HepG2 (cell line): ENCODE results near the gene C9. TPM values are rescaled to one million over a fixed set of nuclear protein-coding genes. Genes with fewer than 3 reads are reported as not detected.

Experiments
- ATAC-seq: fragments of 200-7000 bp; cut with Tn5 transposase; 3 replicates; pipeline ENCODE4 v1.9.1; 2020; ENCODE audit warnings: mild to moderate bottlenecking, moderate library complexity
- BruUV-seq: library from RNA; stranded (reverse); fragments of 400-500 nt; replicated peaks from 2 replicates; lab custom pipeline; 2021; lab: Mats Ljungman, UMichigan
- CTCF ChIA-PET: fragments of 300-600 bp; formaldehyde crosslinking; extraction: SDS; loops from one replicate; lab custom pipeline; 2021; ENCODE audit warnings: low total read pairs, inconsistent platforms, low intra/inter-chr PET ratio; lab: Yijun Ruan, JAX
- POLR2A ChIA-PET: fragments of 350-600 bp; sonication (Branson Sonifier 250); formaldehyde crosslinking; loops from one replicate; lab custom pipeline; 2020; ENCODE audit warnings: antibody characterized with exemption, inconsistent platforms; lab: Yijun Ruan, JAX
- DNase-seq: peaks from one replicate; pipeline ENCODE4 v3.0.0-alpha.2; 2015; ENCODE audit warnings: low spot score
- FAIRE-seq: peaks from 3 replicates; lab custom pipeline; 2011; peaks lifted over from hg19 to GRCh38; lab: Jason Lieb, UNC
- H2AFZ ChIP-seq: one replicate; pipeline ENCODE4 v1.6.1; 2011; ENCODE audit warnings: low read length, inconsistent platforms
- H3K27ac ChIP-seq: fragments of 300-600 bp; 3 replicates; pipeline ENCODE4 v1.8.0; 2011; ENCODE audit warnings: mixed run types, mild to moderate bottlenecking, mixed read lengths, low read length, inconsistent platforms; ENCODE audit not compliant: insufficient read depth; ENCODE audit errors: extremely low read length
- H3K27me3 ChIP-seq, 2 experiments: fragments of 200-600 bp in 1 of 2; 2 replicates in 1 of 2; 3 replicates in 1 of 2; pipeline versions ENCODE4 v1.6.0 to v1.8.0; 2011; ENCODE audit warnings: low read length in 2 of 2, mild to moderate bottlenecking in 2 of 2, moderate library complexity in 2 of 2, inconsistent platforms in 1 of 2; ENCODE audit not compliant: insufficient read depth in 2 of 2, control insufficient read depth in 1 of 2
- H3K36me3 ChIP-seq, 2 experiments: fragments of 200-600 bp in 1 of 2; replicated peaks in 1 of 2; 2 replicates in 1 of 2; 3 replicates in 1 of 2; pipeline versions ENCODE4 v1.5.1 to v1.8.0; 2011; ENCODE audit warnings: low read length in 2 of 2, inconsistent platforms in 1 of 2; ENCODE audit not compliant: insufficient read depth in 2 of 2, control insufficient read depth in 1 of 2
- H3K4me1 ChIP-seq: 2 replicates; pipeline ENCODE4 v1.5.1; 2012; ENCODE audit warnings: low read length, inconsistent platforms; ENCODE audit not compliant: insufficient read depth
- H3K4me2 ChIP-seq: 2 replicates; pipeline ENCODE4 v1.6.0; 2011; ENCODE audit warnings: low read depth, low read length, inconsistent platforms
- H3K4me3 ChIP-seq, 3 experiments: fragments of 200-600 bp in 1 of 3; sonication (generic), shearing (Covaris generic) in 1 of 3; replicated peaks in 1 of 3; 2 replicates each; pipeline ENCODE4 v1.5.1; 2011 to 2016; ENCODE audit warnings: low read length in 3 of 3, inconsistent platforms in 2 of 3, low read depth in 2 of 3, mild to moderate bottlenecking in 2 of 3, control low read depth in 1 of 3, mixed read lengths in 1 of 3; ENCODE audit not compliant: insufficient read depth in 1 of 3
- H3K79me2 ChIP-seq: one replicate; pipeline ENCODE4 v1.6.1; 2011; ENCODE audit warnings: low read length, inconsistent platforms; ENCODE audit not compliant: insufficient read depth
- H3K9ac ChIP-seq: 2 replicates; pipeline ENCODE4 v1.6.0; 2011; ENCODE audit warnings: mild to moderate bottlenecking, low read depth, low read length, inconsistent platforms; ENCODE audit not compliant: insufficient read depth
- H3K9me3 ChIP-seq: 2 replicates; pipeline ENCODE4 v1.5.1; 2012; ENCODE audit warnings: mild to moderate bottlenecking, low read length
- H4K20me1 ChIP-seq: 2 replicates; pipeline ENCODE4 v1.6.0; 2011; ENCODE audit warnings: inconsistent platforms, mild to moderate bottlenecking, low read length, moderate library complexity; ENCODE audit not compliant: insufficient read depth
- ARID3A ChIP-seq: IDR thresholded peaks from 2 replicates; pipeline ENCODE4 v1.6.1; 2012; ENCODE audit warnings: low read depth, low read length, improper control_type of control experiment
- CBX2 ChIP-seq, 2 experiments: fragments of 200-600 bp in 1 of 2; sonication (generic); formaldehyde crosslinking in 1 of 2; IDR thresholded peaks; 2 replicates each; pipeline versions ENCODE4 v1.7.0 to v1.8.1; 2018 to 2022; ENCODE audit warnings: low read depth in 2 of 2, low read length in 1 of 2, mild to moderate bottlenecking in 1 of 2, missing genetic modification reagents in 1 of 2
- EED ChIP-seq: sonication (generic); formaldehyde crosslinking; IDR thresholded peaks from 2 replicates; pipeline ENCODE4 v1.5.0; 2020; ENCODE audit warnings: mild to moderate bottlenecking, missing genetic modification reagents
- LCORL ChIP-seq, 2 experiments: fragments of 450-650 bp in 1 of 2; sonication (generic) in 1 of 2; formaldehyde crosslinking in 1 of 2; IDR thresholded peaks; 2 replicates each; pipeline versions ENCODE4 v1.5.0 to v1.6.1; 2017 to 2020; ENCODE audit warnings: antibody characterized with exemption in 1 of 2, missing genetic modification reagents in 1 of 2
- PHB2 ChIP-seq: fragments of 450-650 bp; IDR thresholded peaks from 2 replicates; pipeline ENCODE4 v1.6.1; 2018; ENCODE audit not compliant: partially characterized antibody
- PITX1 ChIP-seq: sonication (generic); formaldehyde crosslinking; IDR thresholded peaks from 2 replicates; pipeline ENCODE4 v1.5.1; 2020; ENCODE audit warnings: mild to moderate bottlenecking, missing genetic modification reagents
- SIX4 ChIP-seq: sonication (generic); formaldehyde crosslinking; IDR thresholded peaks from 2 replicates; pipeline ENCODE4 v1.4.0; 2020; ENCODE audit warnings: missing genetic modification reagents
- SPEN ChIP-seq: sonication (generic); formaldehyde crosslinking; IDR thresholded peaks from 2 replicates; pipeline ENCODE4 v1.5.1; 2020; ENCODE audit warnings: low read depth, mild to moderate bottlenecking, missing genetic modification reagents
- TAF1 ChIP-seq: sonication (generic); formaldehyde crosslinking; IDR thresholded peaks from 2 replicates; pipeline ENCODE4 v1.4.0; 2020; ENCODE audit warnings: missing genetic modification reagents
- ZNF101 ChIP-seq: sonication (generic); formaldehyde crosslinking; IDR thresholded peaks from 2 replicates; pipeline ENCODE4 v1.4.0; 2020; ENCODE audit warnings: mild to moderate bottlenecking, low read depth, missing genetic modification reagents, borderline replicate concordance
- ZNF775 ChIP-seq: sonication (generic); formaldehyde crosslinking; IDR thresholded peaks from 2 replicates; pipeline ENCODE4 v1.4.0; 2020; ENCODE audit warnings: missing genetic modification reagents, mild to moderate bottlenecking, moderate library complexity, borderline replicate concordance
- ZSCAN22 ChIP-seq: sonication (generic); formaldehyde crosslinking; IDR thresholded peaks from 2 replicates; pipeline ENCODE4 v1.4.0; 2020; ENCODE audit warnings: mild to moderate bottlenecking, missing genetic modification reagents
- WGBS: methylation state at CpG from one replicate; pipeline ENCODE4 v1.1.6; 2017; ENCODE audit warnings: low lambda C conversion rate; 5-methylcytosine and 5-hydroxymethylcytosine counted together
- in situ Hi-C: cut with HindIII; loops from 2 replicates; pipeline ENCODE4 v1.10.0; 2017; ENCODE audit warnings: low pct_unique_long_range_greater_than_20kb; ENCODE audit not compliant: extremely low pct_ligation_motif_present
- intact Hi-C: fragments of 100-400 bp; cut with micrococcal nuclease; formaldehyde crosslinking; loops from one replicate; pipeline ENCODE4 v1.10.0; 2022; ENCODE audit not compliant: unreplicated experiment
- polyA plus RNA-seq, 8 experiments: library from polyadenylated mRNA; depleted of rRNA in 3 of 8; stranded (reverse) in 7 of 8; unstranded in 1 of 8; fragments of >200 nt; fragmentation: Illumina TruSeq in 4 of 8; extraction: Trizol in 4 of 8; gene quantifications; 2 replicates each; pipeline versions ENCODE4 v1.2.1 to v1.2.3, GENCODE V29; 2011 to 2016; ENCODE audit warnings: low read depth in 4 of 8, missing spikeins in 1 of 8, mixed read lengths in 1 of 8; ENCODE audit not compliant: insufficient read depth in 1 of 8
- total RNA-seq, 5 experiments: library from RNA; depleted of rRNA; stranded (reverse); fragments of >200 nt; fragmentation: Illumina TruSeq; extraction: Trizol; gene quantifications; 2 replicates each; pipeline ENCODE4 v1.2.3, GENCODE V29; 2016; ENCODE audit warnings: low read depth in 1 of 5
- TF ChIP-seq, protein P1 (sequence below): sonication (generic); formaldehyde crosslinking; IDR thresholded peaks from 2 replicates; pipeline ENCODE4 v1.9.0; 2022; ENCODE audit warnings: missing genetic modification reagents, mild to moderate bottlenecking, borderline replicate concordance
- TF ChIP-seq, protein P2 (sequence below): sonication (generic); formaldehyde crosslinking; IDR thresholded peaks from 2 replicates; pipeline ENCODE4 v1.4.0; 2020; ENCODE audit warnings: missing genetic modification reagents, borderline replicate concordance

C9 gene
- total and polyA plus RNA-seq, 2 of the 13 experiments (the other 11 are each of a cell fraction or from before 2014, with no cell fraction given), result not detected

DNA sequence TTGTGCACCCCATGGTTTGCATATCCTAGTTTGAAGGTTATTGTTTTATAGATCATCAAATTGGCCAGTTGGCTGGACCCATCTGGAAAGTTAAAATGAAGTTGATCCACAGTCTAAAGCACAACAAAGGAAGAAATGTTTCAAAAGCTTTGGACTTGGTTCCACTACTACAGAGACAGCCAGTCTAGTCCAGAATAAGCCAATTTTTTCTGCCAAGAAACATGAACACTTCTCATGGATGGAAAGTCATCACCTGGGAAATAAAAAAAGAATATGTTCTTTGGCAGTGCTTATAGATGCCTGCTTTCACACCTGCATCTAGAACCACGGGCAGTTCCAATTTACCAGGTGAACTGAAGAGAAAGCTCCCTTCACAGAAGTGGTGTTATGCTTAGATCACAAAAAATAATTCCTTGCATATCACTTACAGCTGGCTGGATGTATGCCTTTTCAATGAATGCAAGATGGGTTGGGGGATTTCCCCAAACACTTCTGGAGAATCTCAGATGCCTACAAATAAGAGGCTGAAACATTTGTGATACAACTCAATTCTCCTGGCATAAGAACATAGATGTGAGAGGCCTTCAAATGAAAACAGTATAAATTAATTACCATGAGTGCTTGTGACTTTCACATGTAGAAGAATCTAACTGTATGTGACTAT lies 26.9 kb downstream of the C9 start:
- Histone ChIP-seq H2AFZ (no peak overlapping the region), H4K20me1 (no peaks in the 10 kb centered on the region), H3K9ac (no peak overlapping the region), H3K9me3 (no peaks in the 10 kb centered on the region), H3K79me2 (no peaks in the 10 kb centered on the region), H3K4me2 (no peak overlapping the region), H3K27ac (no peak overlapping the region), H3K4me3 (no peak overlapping the region), H3K36me3 (no peaks in the 10 kb centered on the region), H3K27me3 (no peaks in the 10 kb centered on the region), H3K4me1 (no peaks in the 10 kb centered on the region)
- no peak for DNase-seq
- WGBS, result 0% methylated on average over 1 of the region's 1 CpG
- BruUV-seq, result no TSS peak
- intact Hi-C loops, result no loop called here
- in situ Hi-C loops, result no loop called here
- TF ChIP-seq SPEN (CRISPR knock-in tag) (no peak), PITX1 (CRISPR knock-in tag) (no peak), PHB2 (no peak), SIX4 (CRISPR knock-in tag) (no peak), CBX2 (IDR thresholded peaks at IDR 0.05; ENCODE audit: low read depth, low read length) (no peak), CBX2 (CRISPR knock-in tag; IDR thresholded peaks at IDR 0.05; ENCODE audit: low read depth) (no peak), ARID3A (no peak), ZSCAN22 (CRISPR knock-in tag) (no peak), ZNF775 (no peak), ZNF101 (CRISPR knock-in tag) (no peak), EED (no peak), TAF1 (CRISPR knock-in tag) (no peak), LCORL (IDR thresholded peaks at IDR 0.05) (no peak), LCORL (CRISPR knock-in tag; IDR thresholded peaks at IDR 0.05) (no peak)
- TF ChIP-seq, protein P1, sequence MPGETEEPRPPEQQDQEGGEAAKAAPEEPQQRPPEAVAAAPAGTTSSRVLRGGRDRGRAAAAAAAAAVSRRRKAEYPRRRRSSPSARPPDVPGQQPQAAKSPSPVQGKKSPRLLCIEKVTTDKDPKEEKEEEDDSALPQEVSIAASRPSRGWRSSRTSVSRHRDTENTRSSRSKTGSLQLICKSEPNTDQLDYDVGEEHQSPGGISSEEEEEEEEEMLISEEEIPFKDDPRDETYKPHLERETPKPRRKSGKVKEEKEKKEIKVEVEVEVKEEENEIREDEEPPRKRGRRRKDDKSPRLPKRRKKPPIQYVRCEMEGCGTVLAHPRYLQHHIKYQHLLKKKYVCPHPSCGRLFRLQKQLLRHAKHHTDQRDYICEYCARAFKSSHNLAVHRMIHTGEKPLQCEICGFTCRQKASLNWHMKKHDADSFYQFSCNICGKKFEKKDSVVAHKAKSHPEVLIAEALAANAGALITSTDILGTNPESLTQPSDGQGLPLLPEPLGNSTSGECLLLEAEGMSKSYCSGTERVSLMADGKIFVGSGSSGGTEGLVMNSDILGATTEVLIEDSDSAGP, result no peak
- TF ChIP-seq, protein P2, sequence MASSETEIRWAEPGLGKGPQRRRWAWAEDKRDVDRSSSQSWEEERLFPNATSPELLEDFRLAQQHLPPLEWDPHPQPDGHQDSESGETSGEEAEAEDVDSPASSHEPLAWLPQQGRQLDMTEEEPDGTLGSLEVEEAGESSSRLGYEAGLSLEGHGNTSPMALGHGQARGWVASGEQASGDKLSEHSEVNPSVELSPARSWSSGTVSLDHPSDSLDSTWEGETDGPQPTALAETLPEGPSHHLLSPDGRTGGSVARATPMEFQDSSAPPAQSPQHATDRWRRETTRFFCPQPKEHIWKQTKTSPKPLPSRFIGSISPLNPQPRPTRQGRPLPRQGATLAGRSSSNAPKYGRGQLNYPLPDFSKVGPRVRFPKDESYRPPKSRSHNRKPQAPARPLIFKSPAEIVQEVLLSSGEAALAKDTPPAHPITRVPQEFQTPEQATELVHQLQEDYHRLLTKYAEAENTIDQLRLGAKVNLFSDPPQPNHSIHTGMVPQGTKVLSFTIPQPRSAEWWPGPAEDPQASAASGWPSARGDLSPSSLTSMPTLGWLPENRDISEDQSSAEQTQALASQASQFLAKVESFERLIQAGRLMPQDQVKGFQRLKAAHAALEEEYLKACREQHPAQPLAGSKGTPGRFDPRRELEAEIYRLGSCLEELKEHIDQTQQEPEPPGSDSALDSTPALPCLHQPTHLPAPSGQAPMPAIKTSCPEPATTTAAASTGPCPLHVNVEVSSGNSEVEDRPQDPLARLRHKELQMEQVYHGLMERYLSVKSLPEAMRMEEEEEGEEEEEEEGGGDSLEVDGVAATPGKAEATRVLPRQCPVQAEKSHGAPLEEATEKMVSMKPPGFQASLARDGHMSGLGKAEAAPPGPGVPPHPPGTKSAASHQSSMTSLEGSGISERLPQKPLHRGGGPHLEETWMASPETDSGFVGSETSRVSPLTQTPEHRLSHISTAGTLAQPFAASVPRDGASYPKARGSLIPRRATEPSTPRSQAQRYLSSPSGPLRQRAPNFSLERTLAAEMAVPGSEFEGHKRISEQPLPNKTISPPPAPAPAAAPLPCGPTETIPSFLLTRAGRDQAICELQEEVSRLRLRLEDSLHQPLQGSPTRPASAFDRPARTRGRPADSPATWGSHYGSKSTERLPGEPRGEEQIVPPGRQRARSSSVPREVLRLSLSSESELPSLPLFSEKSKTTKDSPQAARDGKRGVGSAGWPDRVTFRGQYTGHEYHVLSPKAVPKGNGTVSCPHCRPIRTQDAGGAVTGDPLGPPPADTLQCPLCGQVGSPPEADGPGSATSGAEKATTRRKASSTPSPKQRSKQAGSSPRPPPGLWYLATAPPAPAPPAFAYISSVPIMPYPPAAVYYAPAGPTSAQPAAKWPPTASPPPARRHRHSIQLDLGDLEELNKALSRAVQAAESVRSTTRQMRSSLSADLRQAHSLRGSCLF, result no peak
- POLR2A ChIA-PET, result no interaction called here
- no peak for FAIRE-seq
- CTCF ChIA-PET, result no interaction called here
- ATAC-seq, result no peak
